ENCODE data around the gene HSFX3.
A peak's percentile ranks its signal among the peaks of the same experiment; 100 is the strongest.

Gene HSFX3

DNA sequence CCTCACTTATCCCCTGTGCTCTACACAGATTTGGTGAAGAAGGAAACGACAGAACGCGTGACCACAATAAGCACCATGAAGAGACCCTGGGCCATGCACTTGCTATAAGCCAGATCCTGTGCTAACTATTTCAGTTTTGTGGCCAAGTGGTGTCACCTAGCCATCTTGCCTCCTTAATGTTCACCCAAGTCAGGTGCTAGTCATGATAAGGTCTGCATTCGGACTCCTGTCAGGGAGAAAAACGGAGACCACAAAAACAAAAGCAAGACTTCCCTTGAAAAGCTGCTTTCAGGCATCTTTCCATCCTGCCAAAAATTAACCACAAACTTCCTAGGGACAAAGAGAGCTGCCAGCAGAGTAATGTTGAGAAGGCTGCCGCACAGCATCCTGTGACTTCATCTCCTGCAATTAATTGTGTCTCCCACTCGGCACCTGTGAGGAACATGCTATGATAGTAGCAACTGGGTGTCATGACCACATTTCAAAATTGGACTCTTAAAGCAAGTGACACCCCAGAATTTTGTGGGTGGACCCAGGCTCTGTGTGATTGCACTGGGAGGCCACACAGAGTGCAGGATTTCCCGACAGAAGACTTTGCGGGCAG, 35.8 kb downstream of the HSFX3 start:
- Histone ChIP-seq H4K20me1 (ENCODE audit: low read depth, low read length) (no peaks in the 10 kb centered on the region), H3K79me2 (ENCODE audit: insufficient read depth, low read length) (no peaks in the 10 kb centered on the region), H3K27me3 (ENCODE audit: low read length) (no peaks in the 10 kb centered on the region), H2AFZ (ENCODE audit: low read depth, low read length, severe bottlenecking) (no peak overlapping the region), H3K4me2 (ENCODE audit: low read depth, low read length, poor library complexity, severe bottlenecking) (no peak overlapping the region), H3K9me3 (ENCODE audit: insufficient read depth, low read length) (no peaks in the 10 kb centered on the region), H3K27ac (ENCODE audit: low read depth, low read length) (no peak overlapping the region), H3K4me3 (ENCODE audit: insufficient read depth, low read length, poor library complexity, severe bottlenecking) (no peak overlapping the region), H3K9me2 (replicated peaks; ENCODE audit: insufficient read depth, low read length) (no peaks in the 10 kb centered on the region), H3K9ac (ENCODE audit: low read length) (no peak overlapping the region), H3F3A (ENCODE audit: insufficient read depth) (no peaks in the 10 kb centered on the region), H3K36me3 (ENCODE audit: low read length) (no peaks in the 10 kb centered on the region)
- TF ChIP-seq, protein P1, sequence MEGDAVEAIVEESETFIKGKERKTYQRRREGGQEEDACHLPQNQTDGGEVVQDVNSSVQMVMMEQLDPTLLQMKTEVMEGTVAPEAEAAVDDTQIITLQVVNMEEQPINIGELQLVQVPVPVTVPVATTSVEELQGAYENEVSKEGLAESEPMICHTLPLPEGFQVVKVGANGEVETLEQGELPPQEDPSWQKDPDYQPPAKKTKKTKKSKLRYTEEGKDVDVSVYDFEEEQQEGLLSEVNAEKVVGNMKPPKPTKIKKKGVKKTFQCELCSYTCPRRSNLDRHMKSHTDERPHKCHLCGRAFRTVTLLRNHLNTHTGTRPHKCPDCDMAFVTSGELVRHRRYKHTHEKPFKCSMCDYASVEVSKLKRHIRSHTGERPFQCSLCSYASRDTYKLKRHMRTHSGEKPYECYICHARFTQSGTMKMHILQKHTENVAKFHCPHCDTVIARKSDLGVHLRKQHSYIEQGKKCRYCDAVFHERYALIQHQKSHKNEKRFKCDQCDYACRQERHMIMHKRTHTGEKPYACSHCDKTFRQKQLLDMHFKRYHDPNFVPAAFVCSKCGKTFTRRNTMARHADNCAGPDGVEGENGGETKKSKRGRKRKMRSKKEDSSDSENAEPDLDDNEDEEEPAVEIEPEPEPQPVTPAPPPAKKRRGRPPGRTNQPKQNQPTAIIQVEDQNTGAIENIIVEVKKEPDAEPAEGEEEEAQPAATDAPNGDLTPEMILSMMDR (IDR thresholded peaks at IDR 0.05; ENCODE audit: insufficient read depth, low read length, poor library complexity, severe bottlenecking), result no peak
- no peak for TF ChIP-seq EZH2phosphoT487 (conservative IDR thresholded peaks at IDR 0.05; ENCODE audit: low read length)

DNA sequence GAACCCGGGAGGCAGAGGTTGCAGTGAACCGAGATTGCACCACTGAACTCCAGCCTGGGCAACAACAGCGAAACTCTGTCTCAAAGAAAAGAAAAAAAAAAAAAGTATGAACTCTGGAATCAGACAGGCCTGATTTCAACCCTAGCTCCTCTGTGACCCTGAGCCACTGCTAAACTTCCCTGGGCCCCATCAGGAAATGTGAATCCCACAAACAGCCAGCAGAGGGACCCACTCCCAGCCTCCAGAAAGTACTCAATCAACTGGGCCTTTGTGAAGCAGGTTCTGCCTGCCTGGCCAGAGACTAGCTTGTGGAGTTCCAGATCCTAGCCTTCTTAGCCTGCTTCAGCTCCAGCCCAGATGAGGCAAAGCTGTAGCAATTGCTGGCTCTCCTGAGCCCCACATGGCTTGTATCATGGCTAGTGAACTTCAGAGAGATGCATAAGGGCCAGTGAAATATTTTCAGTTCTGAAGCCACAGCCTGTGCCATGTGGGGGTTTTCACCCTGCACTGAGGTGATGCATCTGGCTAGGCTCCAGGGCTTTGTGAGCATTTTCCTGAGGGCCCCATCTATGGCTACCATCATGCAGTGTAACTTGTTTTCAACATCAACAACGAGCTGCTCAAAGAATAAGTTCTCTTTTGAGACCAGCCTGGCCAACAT, 37.4 kb downstream of the HSFX3 start:
- Histone ChIP-seq H2AFZ (ENCODE audit: low read depth, low read length, severe bottlenecking) (no peak overlapping the region), H3K36me3 (ENCODE audit: low read length) (no peaks in the 10 kb centered on the region), H3K27ac (ENCODE audit: low read depth, low read length) (no peak overlapping the region), H3K79me2 (ENCODE audit: insufficient read depth, low read length) (no peaks in the 10 kb centered on the region), H4K20me1 (ENCODE audit: low read depth, low read length) (no peaks in the 10 kb centered on the region), H3K9ac (ENCODE audit: low read length) (no peak overlapping the region), H3K27me3 (ENCODE audit: low read length) (no peaks in the 10 kb centered on the region), H3K4me2 (ENCODE audit: low read depth, low read length, poor library complexity, severe bottlenecking) (no peak overlapping the region), H3F3A (ENCODE audit: insufficient read depth) (no peaks in the 10 kb centered on the region), H3K9me3 (ENCODE audit: insufficient read depth, low read length) (no peaks in the 10 kb centered on the region), H3K4me3 (ENCODE audit: insufficient read depth, low read length, poor library complexity, severe bottlenecking) (no peak overlapping the region), H3K9me2 (replicated peaks; ENCODE audit: insufficient read depth, low read length) (no peaks in the 10 kb centered on the region)
- TF ChIP-seq EZH2phosphoT487 (conservative IDR thresholded peaks at IDR 0.05; ENCODE audit: low read length), result no peak
- TF ChIP-seq, protein P1 (IDR thresholded peaks at IDR 0.05; ENCODE audit: insufficient read depth, low read length, poor library complexity, severe bottlenecking), result peak; percentile 30

DNA sequence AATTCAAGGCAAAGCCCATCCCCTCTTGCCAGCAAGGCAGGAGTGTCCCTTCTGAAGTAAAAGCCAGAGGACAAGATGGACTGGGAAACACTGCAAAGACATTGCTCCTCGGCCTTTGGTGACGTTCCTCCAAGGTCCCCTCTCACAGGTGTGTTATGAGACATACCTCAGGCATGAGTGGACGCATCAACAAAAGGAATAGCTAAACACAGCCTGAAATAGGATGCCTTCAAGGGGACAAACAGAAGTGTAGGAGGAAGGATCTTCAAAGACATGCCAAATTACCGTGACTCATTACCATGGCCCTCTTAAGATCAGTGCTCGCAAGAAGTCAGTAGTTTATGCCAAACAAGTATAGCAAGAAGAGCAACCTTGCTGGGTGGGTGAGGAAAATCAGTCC, 38.6 kb downstream of the HSFX3 start:
- Histone ChIP-seq H3K27ac (ENCODE audit: low read depth, low read length) (no peak overlapping the region), H3K4me3 (ENCODE audit: insufficient read depth, low read length, poor library complexity, severe bottlenecking) (no peak overlapping the region), H3F3A (ENCODE audit: insufficient read depth) (no peaks in the 10 kb centered on the region), H4K20me1 (ENCODE audit: low read depth, low read length) (no peaks in the 10 kb centered on the region), H3K36me3 (ENCODE audit: low read length) (no peaks in the 10 kb centered on the region), H3K4me2 (ENCODE audit: low read depth, low read length, poor library complexity, severe bottlenecking) (no peak overlapping the region), H2AFZ (ENCODE audit: low read depth, low read length, severe bottlenecking) (no peak overlapping the region), H3K9ac (ENCODE audit: low read length) (no peak overlapping the region), H3K9me3 (ENCODE audit: insufficient read depth, low read length) (no peaks in the 10 kb centered on the region), H3K79me2 (ENCODE audit: insufficient read depth, low read length) (no peaks in the 10 kb centered on the region), H3K27me3 (ENCODE audit: low read length) (no peaks in the 10 kb centered on the region), H3K9me2 (replicated peaks; ENCODE audit: insufficient read depth, low read length) (no peaks in the 10 kb centered on the region)
- no peak for TF ChIP-seq EZH2phosphoT487 (conservative IDR thresholded peaks at IDR 0.05; ENCODE audit: low read length)
- TF ChIP-seq, protein P1 (IDR thresholded peaks at IDR 0.05; ENCODE audit: insufficient read depth, low read length, poor library complexity, severe bottlenecking), result no peak
